ENCODE data around the gene FAM120A.
"Not testable (repeated sequence)": the region's sequence is repeated elsewhere in the genome, so short reads cannot be mapped to it uniquely, and the experiment has no call there.

Gene FAM120A

DNA sequence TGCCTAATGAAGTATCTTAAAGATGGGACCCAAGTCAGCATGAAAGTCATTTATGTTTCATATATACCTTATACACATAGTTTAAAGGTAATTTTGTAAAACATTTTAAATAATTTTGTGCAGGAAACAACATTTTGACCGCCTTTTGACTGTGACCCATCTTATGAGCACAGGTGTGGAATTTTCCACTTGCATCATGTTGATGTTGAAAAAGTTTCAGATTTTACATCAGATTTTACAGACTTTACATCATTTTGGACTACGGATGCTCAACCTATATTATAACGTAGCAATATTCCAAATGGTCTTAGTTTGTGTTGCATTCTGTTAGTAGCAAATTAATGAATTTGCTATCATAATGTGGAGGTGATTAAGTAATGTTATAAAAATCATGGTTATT is 23.6 kb downstream of the FAM120A start:
- DNase-seq, result no peak

DNA sequence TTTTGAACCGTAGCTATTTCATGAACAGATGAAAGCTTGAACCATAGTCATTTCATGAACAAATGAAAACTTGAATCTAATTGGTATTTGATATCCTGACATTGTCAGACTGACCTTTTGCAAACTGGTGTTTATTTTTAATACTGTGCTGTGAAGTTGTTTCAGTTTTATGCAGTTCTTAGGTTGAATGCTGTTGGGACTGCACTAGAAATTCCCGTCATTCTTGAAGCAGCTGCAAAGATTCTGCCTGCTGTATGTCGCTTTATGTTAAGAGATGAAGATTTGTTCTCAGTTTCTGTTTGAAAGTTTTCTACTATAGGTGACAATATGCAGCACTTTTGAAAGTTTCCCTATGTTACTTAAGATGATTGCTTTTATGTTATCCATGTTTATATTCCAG is 24.4 kb downstream of the FAM120A start:
- no peak for DNase-seq

DNA sequence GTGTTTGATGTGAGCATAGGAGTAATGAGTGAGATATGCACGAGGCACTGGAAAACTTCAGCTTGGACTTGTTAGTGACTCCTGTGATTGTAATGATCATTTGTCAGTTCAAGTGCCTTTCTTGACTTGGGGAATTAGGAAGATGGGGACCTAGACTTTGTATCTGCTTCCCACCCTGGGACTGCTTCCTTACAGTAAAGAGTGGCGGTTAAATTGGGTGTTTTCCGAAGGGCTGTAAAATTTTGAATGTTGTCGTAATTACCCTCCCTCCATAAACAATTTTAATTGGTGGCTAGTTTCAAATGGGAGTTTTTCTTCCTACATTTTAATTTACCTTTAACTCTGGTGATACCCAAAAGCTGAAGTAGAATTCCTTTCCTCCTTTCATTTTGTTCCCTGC is 25.4 kb downstream of the FAM120A start:
- no peak for DNase-seq

DNA sequence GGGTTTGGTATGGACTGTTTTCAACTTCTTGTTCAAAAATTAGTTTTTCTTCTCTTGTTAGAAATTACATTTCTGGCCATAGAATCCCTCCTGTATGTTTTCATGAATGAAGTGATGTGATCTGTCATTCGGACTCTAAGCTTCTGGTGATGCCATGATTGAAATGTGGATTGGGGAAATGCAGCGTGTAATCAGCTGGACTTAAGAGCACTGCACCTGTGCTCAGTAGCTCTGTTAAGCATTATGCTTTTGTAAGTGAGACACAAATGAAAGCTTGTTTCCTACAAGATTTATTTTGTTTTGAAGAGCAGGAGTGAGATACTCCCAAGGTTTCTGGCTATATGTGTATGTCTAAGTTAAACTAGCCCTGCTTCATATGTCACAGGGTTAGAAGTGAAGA is 25.9 kb downstream of the FAM120A start:
- DNase-seq, result no peak

DNA sequence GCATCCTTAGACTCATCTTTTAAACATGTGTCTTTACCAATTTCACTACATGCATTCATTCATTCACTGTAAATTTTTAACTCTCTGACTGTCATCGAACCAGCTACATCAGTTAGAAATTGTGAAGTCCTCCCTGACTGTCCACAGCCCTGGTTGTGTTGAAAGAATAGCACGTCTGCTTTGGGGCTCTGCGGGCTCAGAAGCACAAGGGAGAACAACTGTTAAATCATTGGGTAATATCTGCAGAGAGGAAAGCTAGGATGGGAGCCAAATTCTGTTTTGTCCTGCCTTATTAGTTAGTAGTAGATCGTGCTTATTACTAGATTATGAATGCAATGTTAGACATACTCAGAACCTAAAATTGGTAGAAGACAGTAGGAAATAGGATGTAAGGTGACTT is 28.2 kb downstream of the FAM120A start:
- no peak for DNase-seq

DNA sequence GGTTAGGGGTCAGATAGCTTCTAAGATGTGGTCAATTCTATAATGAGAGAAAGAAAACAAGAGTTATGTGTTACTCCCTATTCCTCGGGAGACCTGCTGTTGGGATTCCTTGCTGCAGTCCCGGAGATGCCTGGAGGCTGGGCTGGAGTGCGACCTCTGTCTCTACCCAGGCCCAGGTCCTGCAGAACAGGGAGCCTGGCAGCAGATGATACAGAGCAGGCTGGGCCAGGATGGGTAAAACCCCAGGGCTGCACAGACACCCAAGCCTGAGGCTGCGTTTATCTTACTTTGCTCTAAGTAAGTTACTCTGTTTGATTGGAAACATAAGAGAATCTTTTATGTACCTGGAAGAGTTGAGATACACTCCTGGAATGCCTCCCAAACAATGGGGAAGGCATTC is 28.8 kb downstream of the FAM120A start:
- no peak for DNase-seq

DNA sequence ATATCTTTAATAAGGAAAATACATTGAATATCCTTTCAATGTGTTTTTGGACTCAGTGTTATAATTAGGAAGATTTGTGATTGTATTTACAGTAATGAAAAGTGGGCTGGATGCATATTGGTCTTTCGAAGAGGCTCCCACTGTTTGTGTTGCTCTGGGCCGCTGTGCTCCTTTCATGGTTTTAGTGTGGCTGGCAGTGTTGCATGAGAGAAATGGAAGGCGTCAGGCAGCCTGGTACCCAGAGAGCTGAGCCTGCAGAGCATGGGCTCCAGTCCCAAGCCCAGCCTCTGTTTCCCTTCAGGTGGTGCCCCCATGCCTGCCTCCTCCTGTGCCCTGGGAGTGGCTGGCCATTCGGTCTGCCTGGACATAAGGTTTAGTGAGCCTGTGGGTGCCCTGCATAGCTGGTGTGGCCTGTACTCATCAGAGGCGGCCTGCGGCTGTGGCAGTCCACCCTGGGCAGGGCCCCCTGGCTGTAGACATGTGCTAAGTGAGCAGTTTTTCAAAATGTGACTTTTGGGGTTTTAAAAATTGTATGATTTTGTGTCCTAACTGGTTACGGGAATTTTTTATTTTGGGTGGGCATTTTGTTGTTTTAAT is 29.3 kb downstream of the FAM120A start:
- no peak for DNase-seq

DNA sequence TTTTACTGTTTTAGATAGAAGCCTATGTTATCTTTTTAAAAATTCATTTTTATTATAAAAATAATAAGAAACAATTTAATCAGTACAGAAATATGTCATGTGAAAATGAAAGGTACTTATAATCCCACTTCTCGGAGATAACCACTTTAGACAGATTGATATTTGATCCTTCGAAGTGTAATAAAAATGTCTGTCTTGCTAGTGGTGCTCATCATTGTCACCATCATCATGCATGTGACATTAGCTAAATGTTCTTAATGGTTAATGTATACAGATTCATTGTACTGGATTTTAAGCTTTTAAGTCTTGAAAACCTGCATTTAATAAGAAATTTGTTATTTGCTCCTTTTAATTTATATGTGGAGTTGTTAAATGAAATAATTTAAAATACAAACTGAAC is 32.0 kb downstream of the FAM120A start:
- DNase-seq, result no peak

DNA sequence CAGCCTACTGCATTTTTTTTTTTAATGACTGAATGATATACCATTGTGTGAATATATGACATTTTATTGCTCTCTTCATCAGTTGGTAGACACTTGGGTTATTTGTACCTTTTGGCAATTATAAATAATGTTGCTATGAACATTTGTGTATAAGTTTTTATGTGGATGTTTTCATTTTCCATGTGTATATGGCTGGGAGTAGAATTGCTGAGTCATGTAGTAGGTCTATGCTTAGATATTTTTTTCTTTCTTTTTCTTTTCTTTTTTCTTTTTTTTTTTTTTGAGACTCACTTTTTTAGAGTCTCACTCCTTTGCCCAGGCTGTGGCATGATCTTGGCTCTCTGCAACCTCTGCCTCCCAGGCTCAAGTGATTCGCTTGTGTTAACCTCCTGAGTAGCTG is 34.8 kb downstream of the FAM120A start:
- no peak for DNase-seq

DNA sequence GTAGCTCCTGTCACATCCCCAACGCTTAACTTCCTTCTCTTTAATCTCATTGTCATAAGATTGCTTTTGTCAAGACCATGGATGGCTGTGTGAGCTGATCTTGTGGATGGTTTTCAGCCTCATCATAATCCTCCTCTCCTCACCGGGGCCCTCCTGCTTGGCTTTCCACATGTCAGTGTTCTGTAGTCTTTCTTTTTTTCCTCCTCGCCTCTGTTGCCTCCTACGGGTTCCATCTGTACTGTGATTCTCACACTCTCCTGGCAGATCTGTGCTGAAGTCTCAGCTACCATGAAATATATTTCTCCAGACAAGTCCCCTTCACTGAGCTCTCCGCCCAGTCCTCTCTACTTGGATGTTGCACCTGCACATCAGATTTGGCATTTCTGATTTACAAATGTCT is 36.8 kb downstream of the FAM120A start:
- DNase-seq, result no peak

DNA sequence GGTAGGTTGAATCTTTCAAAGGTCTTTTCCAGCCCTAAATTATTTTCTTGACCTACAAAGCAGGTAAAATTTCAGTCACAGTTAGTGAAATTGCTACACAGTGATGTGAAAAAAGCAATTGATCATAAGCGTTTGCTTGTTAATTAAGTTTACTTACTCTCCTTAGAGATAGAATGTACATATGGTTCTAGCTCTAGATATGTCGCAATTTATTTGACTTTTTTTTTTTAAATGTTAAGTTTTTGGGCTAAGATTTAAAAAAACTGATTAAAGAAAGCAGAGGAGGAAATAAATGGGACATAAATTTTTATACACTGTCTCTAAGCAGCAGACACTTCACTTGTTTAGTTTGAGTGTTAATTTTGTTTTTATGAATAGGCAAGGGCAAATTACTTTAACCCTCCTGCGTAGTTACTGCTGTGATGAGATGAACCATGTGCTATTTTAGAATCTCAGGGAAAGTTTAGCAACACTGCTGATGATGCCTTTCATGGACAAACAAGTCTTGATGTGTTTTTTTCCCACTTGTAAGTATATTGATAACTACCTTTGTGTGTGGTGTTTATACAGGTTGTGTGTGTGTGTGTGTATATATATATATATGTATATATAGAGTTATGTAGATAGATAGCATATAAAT is 40.2 kb downstream of the FAM120A start:
- DNase-seq, result no peak

DNA sequence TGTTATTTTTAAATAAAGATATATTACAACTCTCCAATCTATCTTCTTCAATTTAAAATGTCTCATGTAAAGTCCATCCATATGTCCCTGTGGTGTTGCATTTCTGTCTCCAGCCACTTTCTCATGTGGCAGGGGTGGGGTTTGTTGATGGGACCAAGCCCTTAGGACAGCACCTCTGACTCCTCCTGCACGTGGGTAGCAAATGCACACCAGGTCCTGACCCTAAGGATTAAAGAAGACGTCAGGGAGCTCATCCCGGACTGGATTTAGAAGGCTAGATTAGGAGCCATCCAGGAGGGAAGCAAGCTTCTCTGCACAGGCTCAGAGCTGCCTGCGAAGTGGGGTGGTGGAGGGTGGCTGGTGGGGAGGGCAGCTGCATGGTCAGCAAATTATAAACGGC is 40.8 kb downstream of the FAM120A start:
- DNase-seq, result no peak

DNA sequence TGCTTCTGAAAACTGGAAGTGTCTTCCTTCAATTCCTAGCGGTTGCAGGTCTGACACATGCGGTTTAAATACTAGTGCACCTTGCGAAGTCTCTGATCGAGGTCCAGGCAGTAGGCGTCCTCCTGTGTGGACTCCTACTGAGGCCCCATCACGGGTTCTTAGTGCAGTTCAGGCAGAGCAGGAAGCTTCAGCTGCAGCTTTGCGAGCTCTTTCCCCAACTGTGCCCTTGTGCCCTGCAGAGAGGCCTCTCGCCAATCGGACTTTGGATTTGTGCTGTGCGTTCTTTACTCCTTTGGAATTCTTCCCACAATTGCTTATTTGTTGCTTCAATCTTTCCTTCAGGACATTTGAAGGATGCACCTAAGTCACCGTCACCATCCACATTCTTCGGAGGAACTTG is 42.5 kb downstream of the FAM120A start:
- DNase-seq, result no peak

DNA sequence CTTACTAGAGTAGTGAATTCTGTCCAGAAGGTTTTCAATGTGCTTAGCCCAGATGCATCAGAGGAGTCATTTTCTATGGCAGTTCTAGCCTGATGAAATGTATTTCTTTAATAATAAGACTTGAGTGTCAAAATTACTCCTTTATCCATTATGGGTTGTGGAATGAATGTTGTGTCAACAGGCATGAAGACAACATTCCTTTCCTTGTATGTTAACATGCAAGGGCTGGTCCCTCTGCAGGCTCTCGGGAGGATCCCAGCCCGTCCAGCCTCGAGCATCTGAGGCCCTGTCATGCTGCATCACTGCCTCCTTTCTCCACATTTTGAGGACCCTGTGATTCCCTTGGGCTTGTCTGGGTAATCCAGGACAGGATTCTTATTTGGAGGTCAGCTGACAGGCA is 44.8 kb downstream of the FAM120A start:
- DNase-seq, result no peak

DNA sequence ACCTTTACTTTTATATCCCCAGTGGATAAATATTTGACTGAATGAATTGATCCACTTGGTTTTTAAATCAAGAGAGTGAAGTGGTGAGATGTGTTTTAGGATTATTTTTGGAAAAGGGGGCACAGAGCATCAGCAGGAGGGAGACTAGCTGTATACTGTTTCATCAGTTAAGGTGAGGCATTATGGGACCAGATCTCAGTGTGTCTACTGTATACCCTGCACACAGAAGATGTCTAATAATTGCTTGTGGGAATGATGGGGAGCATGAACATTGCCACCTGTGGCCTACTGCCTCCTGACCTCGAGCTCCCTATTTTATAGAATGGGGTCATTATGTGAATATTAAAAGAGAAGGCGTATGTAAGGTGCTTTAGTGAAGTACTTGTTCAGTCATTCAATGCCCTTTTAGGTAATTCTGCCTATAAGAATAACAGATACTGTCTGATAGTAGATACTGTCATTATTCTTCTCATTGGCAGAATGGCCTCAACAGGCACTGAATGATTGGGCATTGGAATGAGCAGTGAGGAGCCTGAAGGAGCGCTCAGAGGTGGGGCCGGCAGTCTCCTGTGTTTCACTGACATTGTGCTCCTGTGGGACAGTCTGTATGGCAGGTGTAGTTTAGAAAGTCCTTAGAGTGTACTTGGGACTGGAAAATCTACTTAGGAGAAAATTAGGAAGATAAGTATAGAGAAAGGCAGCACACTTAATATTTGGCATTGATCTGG is 49.2 kb downstream of the FAM120A start:
- no peak for DNase-seq

DNA sequence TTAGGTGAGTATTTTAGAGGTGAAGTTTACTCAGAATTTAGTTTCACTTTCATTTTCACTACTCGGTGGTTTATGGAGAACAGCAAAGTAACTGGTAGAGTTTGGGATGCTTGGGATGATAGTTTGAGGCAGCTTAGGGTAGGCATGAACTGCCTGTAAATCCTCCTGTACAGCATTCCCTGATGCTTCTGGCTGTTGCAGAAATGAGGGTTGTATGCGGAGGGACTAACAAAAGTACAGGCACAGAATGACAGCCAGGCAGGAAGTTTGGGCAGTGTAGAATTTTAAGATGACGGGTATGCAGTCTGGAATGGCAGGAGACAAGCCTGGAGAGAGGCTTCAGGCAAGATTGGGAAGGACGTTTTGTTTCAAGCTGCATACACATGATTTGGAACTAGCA is 49.9 kb downstream of the FAM120A start:
- peak; percentile 22 for DNase-seq

DNA sequence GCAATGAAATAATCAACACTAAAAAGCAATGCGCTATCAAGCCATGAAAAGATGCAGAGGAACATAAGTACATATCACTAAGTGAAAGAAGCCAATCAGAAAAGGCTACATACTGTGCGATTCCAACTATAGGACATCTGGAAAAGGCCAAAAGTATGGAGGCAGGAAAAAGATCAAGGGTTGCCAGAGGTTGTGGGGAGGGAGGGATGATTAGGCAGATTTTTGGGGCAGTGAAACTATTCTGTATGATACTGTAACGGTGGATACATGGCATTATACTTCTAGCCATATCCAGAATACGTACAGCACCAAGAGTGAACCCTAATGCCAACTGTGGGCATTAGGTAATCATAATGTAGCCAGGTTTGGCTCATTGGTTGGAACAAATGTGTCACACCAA is 51.9 kb downstream of the FAM120A start:
- DNase-seq, result no peak

DNA sequence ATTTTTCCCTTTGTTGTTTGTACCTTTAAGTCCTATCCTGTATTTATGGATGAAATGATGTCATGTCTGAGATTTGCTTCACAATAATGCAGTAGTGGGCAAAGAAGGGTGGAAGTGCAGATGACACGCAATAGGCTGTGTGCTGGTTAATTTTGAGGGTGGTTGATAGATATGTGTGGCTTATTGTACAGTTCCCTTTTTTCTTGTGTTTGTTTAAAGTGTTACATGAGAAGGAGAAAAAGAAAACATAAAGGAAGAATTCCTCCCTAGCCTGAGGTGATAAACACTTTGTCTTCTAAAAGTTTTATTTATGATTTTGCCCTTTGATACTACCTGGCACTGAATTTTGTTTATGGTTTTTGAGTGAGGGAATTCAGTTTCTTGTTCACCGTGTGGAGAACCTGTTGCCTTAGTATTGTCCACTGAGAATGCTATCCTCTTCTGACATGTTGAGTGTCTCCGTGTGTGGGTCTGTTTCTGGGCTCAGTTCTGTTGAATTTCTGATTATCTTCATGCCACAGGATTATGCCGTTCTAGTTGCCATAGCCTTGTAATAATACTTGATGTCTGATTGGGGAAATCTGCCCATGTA is 54.2 kb downstream of the FAM120A start:
- DNase-seq, result no peak

DNA sequence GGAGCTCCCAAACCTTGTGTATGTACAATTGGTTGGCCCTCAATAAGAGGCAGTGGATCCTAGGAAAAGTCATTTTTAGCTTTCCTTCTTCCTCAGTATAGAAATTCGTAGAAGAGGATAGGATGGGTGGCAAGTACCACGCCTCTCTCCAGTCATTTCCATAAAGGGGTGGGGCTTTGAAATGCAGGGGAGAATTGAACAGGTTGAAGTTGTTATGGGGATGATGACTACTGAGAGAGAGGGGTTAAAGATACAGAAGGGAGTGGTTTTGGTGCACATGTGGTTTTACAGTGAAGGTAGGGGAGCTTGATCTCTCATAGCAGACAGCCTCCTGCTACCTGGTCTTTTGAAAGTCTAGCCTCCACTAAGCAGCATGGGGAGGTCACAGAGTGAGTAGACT is 56.3 kb downstream of the FAM120A start:
- no peak for DNase-seq

DNA sequence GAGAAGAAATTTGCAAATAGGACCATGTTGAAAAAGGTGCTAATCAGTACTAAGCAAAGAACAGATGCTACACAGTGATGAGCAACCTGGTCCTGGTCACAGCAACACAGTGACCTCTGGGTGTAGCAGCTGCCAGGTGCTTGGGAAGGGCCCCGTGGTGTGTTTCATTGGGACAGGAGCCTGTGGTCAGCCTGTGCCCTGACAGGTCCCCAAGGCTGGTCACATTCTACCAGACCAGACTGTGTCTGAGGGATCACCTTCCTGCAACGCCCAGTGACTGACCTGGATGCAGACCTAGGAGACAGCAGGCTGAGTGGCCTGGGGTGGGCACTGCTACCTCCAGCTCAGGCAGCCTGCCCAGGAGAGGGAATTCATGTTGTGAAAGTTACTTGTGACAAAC is 56.7 kb downstream of the FAM120A start:
- DNase-seq, result no peak

DNA sequence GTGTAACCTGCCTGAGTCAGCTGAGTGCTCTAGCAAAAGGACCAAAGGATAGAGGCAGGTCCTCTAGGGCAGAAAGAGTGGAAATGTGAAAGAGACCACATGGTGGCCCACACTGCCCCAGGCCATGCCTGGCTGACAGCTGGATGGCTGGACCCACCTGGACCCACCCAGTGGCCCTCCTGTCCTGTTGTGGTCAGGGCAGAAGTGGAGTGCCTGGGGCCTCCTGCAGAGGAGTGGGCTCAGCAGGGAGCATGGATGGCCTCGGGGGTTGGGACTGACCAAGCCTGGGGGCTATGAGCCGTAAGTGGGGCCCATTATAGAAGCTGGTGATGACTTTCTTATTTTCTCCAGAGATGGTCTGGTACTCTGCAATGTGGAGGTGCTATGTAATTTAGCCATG is 57.6 kb downstream of the FAM120A start:
- DNase-seq, result no peak

DNA sequence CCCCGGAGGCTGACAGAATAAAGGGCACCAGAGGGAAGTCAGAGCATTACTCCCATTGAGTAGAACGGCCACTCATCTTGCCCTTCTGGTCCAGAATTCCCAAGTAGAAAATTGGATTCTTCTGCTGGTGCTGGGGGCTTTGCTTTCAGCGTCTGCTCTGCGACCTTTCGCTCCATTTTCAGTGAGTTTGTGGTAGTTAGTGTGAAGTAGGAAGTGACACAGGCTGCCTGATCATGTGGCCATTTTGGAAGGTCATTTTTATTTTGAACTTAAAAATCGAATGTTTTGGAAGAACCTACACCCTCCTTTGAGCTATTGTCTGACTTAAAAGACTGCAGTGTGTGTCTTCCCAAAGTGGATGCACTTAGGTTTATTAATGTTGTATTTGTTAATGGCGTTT is 58.6 kb downstream of the FAM120A start:
- no peak for DNase-seq

DNA sequence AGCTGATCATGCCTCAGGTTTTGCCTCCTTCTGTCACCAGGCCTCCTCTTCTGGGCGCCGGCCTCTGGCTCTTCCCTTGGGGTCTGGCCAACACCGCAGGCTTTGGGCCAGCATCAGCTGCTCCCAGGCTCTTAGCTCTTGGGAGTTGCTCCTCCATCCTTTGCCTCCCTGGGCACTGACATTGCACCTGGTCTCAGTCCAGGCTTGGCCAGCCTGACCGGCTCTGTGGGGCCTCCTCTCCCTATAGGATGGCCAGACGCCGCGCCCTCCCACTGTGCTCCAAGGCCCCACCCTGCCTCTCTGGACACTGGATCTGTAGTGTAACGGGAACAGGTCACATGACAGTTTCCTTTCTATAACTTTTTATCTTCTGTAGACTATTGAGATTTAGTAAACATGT is 59.7 kb downstream of the FAM120A start:
- not testable (repeated sequence) for DNase-seq

DNA sequence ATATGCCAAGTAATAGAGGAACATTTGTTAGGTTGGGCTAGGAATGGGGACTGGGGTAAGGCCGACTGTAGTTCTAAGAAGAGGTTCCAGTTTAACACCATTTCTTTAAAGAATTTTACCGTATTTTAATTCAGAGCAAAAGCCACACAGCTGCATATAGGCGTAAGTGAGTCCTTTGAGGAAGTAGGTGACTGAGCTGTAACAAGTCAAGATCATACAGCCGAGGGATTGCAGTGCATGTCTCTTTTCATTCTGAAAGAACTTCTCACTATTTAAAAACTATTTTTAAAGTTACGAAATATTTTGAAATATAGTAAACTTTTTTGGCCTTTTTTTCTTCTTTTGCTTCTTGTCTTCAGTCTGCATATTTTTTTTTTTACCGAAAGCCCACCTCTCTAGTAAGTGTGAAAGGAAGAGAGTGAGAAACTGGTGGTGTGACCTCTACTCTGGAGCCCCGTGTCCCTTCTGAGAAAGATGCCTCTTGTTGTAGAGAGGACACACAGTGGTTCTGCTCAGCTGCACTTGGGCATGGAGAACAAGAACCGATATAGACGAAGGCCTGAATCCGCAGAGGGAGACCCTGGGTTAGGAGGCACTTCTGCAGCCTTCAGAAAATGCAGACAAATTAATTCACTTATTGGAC is 60.8 kb downstream of the FAM120A start:
- DNase-seq, result not testable (repeated sequence)
